Progenitor cell of endocrine pancreas (in vitro differentiated cells): Measurements from ENCODE around the gene POLR3K. TPM values are rescaled to one million over a fixed set of nuclear protein-coding genes. Genes with fewer than 3 reads are reported as not detected.

Experiments used
- DNase-seq: peaks from one replicate; pipeline ENCODE4 v3.0.0; 2021; ENCODE audit warnings: low spot score; ENCODE audit not compliant: unreplicated experiment
- H3K27ac Mint-ChIP-seq: 2 replicates; pipeline ENCODE4 v1.8.0; 2021; ENCODE audit warnings: mild to moderate bottlenecking, moderate library complexity, mixed read lengths
- H3K27me3 Mint-ChIP-seq: 2 replicates; pipeline ENCODE4 v1.8.0; 2021; ENCODE audit warnings: mixed read lengths
- H3K36me3 Mint-ChIP-seq: 2 replicates; pipeline ENCODE4 v1.8.0; 2022; ENCODE audit warnings: mixed read lengths; ENCODE audit not compliant: insufficient read depth
- H3K4me1 Mint-ChIP-seq: 2 replicates; pipeline ENCODE4 v1.8.0; 2021; ENCODE audit warnings: low read depth, mixed read lengths
- H3K4me3 Mint-ChIP-seq: 2 replicates; pipeline ENCODE4 v1.8.0; 2021; ENCODE audit warnings: low read depth, mild to moderate bottlenecking, moderate library complexity, mixed read lengths
- H3K9me3 Mint-ChIP-seq: 2 replicates; pipeline ENCODE4 v1.8.0; 2021; ENCODE audit warnings: low read depth, mixed read lengths
- total RNA-seq: library from RNA; stranded (reverse); gene quantifications from 2 replicates; pipeline ENCODE4 v1.2.1, GENCODE V29; 2021
- TF ChIP-seq, protein P1 (sequence below): fragments of 200-600 bp; sonication (generic); IDR thresholded peaks from one replicate; pipeline ENCODE4 v1.5.0; 2021; ENCODE audit warnings: antibody characterized with exemption, mild to moderate bottlenecking; ENCODE audit not compliant: unreplicated experiment

POLR3K gene
- total RNA-seq, 1 donor from 2014 or later = 11.1 TPM

DNA sequence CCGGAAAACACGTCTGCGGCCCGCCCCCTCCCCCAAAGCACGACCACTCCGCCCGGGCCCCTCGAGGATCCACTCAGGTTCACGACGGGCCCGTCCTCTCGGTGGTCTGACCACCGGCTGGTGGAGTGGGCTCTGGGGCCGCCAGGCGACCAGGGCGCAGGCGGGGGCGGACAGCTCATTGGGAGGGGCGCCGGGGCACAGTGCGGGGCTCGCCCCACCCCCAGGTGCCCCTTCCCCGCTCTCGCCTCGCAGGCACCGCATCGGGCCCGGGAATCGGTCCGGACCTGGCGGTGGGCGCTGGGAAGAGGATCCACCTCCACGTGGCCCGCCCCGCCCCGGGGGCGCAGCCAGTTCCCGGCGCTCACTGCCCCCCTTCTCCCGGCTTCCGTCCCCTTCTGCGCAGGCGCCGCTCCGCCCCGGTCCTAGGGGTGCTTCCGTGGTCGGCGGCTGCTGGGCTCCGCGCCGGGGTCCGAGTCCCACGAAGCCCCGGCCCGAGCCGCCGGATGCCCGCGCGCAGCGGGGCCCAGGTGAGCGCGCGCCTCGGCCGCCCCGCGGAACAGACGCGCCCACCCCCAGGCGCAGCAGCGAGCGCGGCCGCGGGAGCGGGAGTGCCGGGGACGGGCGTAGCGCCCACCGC lies 24.5 kb upstream of the POLR3K start, which contains the start of gene MPG:
TSS of gene MPG (plus strand) at position 419 of the 637 bp plus-strand sequence. CDS start at position 504, 85 bp downstream.
- Mint-ChIP-seq H3K27me3 (peaks cover 8% of the 10 kb centered on the region), H3K4me3 (peak within 1 kb of the TSS; percentile 84), H3K27ac (peak within 1 kb of the TSS; percentile 73), H3K36me3 (no peaks in the 10 kb centered on the region), H3K9me3 (no peaks in the 10 kb centered on the region), H3K4me1 (peaks cover 17% of the 10 kb centered on the region)
- TF ChIP-seq, protein P1, sequence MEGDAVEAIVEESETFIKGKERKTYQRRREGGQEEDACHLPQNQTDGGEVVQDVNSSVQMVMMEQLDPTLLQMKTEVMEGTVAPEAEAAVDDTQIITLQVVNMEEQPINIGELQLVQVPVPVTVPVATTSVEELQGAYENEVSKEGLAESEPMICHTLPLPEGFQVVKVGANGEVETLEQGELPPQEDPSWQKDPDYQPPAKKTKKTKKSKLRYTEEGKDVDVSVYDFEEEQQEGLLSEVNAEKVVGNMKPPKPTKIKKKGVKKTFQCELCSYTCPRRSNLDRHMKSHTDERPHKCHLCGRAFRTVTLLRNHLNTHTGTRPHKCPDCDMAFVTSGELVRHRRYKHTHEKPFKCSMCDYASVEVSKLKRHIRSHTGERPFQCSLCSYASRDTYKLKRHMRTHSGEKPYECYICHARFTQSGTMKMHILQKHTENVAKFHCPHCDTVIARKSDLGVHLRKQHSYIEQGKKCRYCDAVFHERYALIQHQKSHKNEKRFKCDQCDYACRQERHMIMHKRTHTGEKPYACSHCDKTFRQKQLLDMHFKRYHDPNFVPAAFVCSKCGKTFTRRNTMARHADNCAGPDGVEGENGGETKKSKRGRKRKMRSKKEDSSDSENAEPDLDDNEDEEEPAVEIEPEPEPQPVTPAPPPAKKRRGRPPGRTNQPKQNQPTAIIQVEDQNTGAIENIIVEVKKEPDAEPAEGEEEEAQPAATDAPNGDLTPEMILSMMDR = no peak
- peak; percentile 70 for DNase-seq

DNA sequence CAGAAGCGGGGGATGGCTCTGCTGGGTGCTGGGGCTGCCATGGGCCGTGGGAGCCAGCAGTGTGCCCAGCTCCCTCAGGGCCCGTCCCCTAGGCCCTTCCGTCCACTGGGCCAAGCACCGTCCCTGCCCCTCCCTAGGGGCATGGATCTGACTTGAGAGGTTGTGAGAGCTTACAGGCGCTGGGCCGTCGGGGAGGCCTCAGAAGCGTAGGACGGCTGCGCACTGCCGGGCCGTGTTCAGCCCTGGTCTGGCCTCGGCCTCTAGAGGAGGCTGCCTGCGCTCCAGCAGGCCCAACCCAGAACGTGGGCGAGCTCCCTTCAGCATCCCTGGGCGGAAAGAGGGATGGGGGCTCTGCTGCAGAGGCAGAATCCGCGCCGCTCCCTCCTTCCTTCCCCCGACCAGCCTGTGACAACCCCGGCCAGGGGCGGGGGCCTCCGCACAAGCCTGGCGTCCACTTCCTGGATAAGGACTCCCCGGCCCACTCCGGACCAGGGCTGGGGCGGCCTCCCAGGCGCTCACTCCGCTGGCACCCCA lies 23.9 kb upstream of the POLR3K start:
- TF ChIP-seq, protein P1 = no peak
- no peak for DNase-seq
- Mint-ChIP-seq H3K9me3 (no peaks in the 10 kb centered on the region), H3K36me3 (no peaks in the 10 kb centered on the region), H3K27ac (peak overlapping the region; percentile 67), H3K27me3 (peaks cover 8% of the 10 kb centered on the region), H3K4me3 (peak overlapping the region; percentile 65), H3K4me1 (peaks cover 19% of the 10 kb centered on the region)

DNA sequence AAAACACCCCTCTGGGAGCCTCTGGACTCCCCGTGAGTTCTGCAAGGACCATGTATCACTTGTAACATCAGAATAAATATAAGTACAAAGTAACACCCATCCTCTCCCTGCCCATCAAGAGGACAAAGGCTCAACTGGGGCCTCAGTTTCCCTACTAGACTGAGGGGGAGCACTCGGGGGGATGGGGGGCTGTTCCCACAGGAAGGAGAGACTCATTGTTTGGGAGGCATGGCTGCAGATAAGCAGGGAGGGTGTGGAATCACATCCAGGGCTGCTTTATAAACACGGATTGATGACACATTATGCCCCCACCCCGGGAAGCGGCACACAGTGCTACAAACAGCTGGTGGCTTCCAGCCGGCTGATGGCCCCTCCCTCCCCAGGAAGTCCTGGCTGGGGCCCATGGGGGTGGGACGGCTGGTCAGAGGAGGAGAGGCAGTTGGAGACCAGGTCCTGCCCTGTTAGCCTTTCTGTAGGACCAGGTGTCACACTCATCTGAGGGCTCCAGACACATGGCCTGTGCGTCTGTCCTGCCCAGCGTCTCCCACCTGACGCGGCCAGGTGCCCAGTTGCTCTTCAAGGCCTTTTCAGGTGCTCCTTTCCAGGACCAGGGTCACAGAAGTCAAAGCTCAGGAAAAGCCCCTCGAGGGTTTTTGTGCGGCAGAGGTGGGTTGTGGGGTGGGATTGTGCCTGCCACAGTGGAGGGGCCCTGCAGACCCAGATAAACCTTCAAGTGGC lies 23.3 kb upstream of the POLR3K start:
- Mint-ChIP-seq H3K36me3 (no peaks in the 10 kb centered on the region), H3K4me1 (peaks cover 19% of the 10 kb centered on the region), H3K9me3 (no peaks in the 10 kb centered on the region), H3K4me3 (peak overlapping the region; percentile 65), H3K27ac (no peak overlapping the region), H3K27me3 (peaks cover 8% of the 10 kb centered on the region)
- TF ChIP-seq, protein P1 = no peak
- no peak for DNase-seq

DNA sequence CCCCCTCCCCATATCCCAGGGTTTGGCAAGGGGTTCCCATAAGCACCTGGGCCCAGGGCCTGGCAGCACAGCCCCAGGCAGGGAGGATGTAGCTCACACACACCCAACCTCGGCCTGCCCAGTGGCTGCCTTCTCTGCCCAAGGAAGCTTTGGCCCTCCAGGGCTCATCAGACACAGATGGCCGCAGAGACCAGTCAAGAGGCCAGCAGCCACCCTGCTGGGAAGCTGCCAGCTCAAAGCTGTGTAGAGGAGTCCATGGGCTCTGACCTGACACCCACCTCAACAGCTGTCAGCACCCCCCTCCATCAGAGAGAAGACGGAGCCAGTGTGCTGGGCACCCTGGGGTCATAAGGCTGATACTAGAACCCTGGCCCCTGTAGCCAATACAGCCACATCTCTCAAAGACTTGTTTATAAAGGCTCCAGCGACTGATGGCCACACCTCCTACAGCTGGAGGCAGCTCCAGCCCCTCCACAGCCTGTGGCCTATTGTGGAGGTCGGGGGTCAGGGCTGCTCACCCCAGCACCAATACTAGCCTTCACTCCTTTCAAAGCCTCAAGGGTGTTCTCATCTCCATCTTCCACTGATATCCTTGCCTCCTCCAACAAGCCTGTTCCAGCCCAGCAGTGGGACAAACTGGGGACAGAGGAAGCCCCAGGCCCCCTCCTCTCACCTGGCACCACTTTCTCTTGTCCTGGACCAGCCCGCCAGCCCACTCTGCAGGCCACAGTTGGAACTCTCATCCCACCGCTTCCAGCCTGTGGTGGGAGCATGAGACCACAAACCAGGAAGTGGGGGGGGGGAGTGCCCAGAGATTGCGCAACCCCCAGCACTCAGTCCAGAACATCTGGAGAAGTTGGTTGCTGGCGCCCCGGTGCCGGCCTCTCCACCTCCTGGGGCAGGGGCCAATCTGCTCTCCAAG lies 22.4 kb upstream of the POLR3K start:
- peaks cover 23% of the 10 kb centered on the region for H3K4me1 Mint-ChIP-seq
- TF ChIP-seq, protein P1 = peak; percentile 10
- no peak for DNase-seq
- H3K27me3 Mint-ChIP-seq = peaks cover 8% of the 10 kb centered on the region
- H3K36me3 Mint-ChIP-seq = no peaks in the 10 kb centered on the region
- H3K27ac Mint-ChIP-seq = peak overlapping the region; percentile 24
- no peaks in the 10 kb centered on the region for H3K9me3 Mint-ChIP-seq
- H3K4me3 Mint-ChIP-seq = peak overlapping the region; percentile 65
